HepG2 (cell line): ENCODE results near the gene KSR1. TPM values are rescaled to one million over a fixed set of nuclear protein-coding genes. Genes with fewer than 3 reads are reported as not detected.
A peak's percentile ranks its signal among the peaks of the same experiment; 100 is the strongest.

ENCODE experiments used
- BRCA1 ChIP-seq: sonication (generic); formaldehyde crosslinking; IDR thresholded peaks from 2 replicates; pipeline ENCODE4 v1.4.0; 2020; ENCODE audit warnings: missing genetic modification reagents
- CCDC6 ChIP-seq: sonication (generic); formaldehyde crosslinking; IDR thresholded peaks from 2 replicates; pipeline ENCODE4 v1.8.1; 2022; ENCODE audit warnings: mild to moderate bottlenecking, missing genetic modification reagents, moderate library complexity
- CEBPB ChIP-seq: IDR thresholded peaks from 2 replicates; pipeline ENCODE4 v1.6.1; 2011; ENCODE audit warnings: low read depth, low read length, improper control_type of control experiment, borderline replicate concordance
- FIP1L1 ChIP-seq: fragments of 200-400 bp; formaldehyde crosslinking; IDR thresholded peaks from 2 replicates; pipeline ENCODE4 v1.6.1; 2018; ENCODE audit warnings: low read depth, mild to moderate bottlenecking, low read length, moderate library complexity, borderline replicate concordance; ENCODE audit not compliant: insufficient read depth
- FOXA3 ChIP-seq: IDR thresholded peaks from 2 replicates; pipeline ENCODE4 v1.6.1; 2016; ENCODE audit warnings: missing genetic modification reagents, missing compliant biosample characterization
- FOXC1 ChIP-seq: sonication (generic); formaldehyde crosslinking; IDR thresholded peaks from 2 replicates; pipeline ENCODE4 v1.8.0; 2022; ENCODE audit warnings: mild to moderate bottlenecking, missing genetic modification reagents, borderline replicate concordance
- HNRNPL ChIP-seq: fragments of 200-400 bp; formaldehyde crosslinking; IDR thresholded peaks from 2 replicates; pipeline ENCODE4 v1.6.1; 2017; ENCODE audit warnings: mild to moderate bottlenecking, low read depth, low read length
- KDM2A ChIP-seq: sonication (generic); formaldehyde crosslinking; IDR thresholded peaks from 2 replicates; pipeline ENCODE4 v1.4.0; 2020; ENCODE audit warnings: low read depth, missing genetic modification reagents, borderline replicate concordance
- MEIS2 ChIP-seq: sonication (generic); formaldehyde crosslinking; IDR thresholded peaks from 2 replicates; pipeline ENCODE4 v1.9.0; 2021; ENCODE audit warnings: mild to moderate bottlenecking, missing genetic modification reagents
- MTA3 ChIP-seq: sonication (generic); formaldehyde crosslinking; IDR thresholded peaks from 2 replicates; pipeline ENCODE4 v1.4.0; 2020; ENCODE audit warnings: missing genetic modification reagents
- NBN ChIP-seq: fragments of 450-650 bp; conservative IDR thresholded peaks from 2 replicates; pipeline ENCODE4 v1.6.1; 2017
- POLR2G ChIP-seq: fragments of 200-400 bp; formaldehyde crosslinking; IDR thresholded peaks from 2 replicates; pipeline ENCODE4 v1.6.1; 2018; ENCODE audit warnings: mild to moderate bottlenecking, low read depth, low read length, moderate library complexity
- PRPF4 ChIP-seq: fragments of 200-400 bp; formaldehyde crosslinking; IDR thresholded peaks from 2 replicates; pipeline ENCODE4 v1.6.1; 2016; ENCODE audit warnings: low read length, low read depth; ENCODE audit not compliant: poor library complexity, severe bottlenecking
- SSRP1 ChIP-seq: IDR thresholded peaks from 2 replicates; pipeline ENCODE4 v1.6.1; 2016; ENCODE audit warnings: control low read depth
- U2AF2 ChIP-seq: fragments of 200-400 bp; formaldehyde crosslinking; IDR thresholded peaks from 2 replicates; pipeline ENCODE4 v1.6.1; 2017; ENCODE audit warnings: low read depth, mild to moderate bottlenecking, low read length
- ZBTB21 ChIP-seq: sonication (generic); formaldehyde crosslinking; IDR thresholded peaks from 2 replicates; pipeline ENCODE4 v1.4.0; 2020; ENCODE audit warnings: missing genetic modification reagents
- ZFP37 ChIP-seq: sonication (generic); formaldehyde crosslinking; IDR thresholded peaks from 2 replicates; pipeline ENCODE4 v1.4.0; 2020; ENCODE audit warnings: missing genetic modification reagents, borderline replicate concordance
- ZKSCAN1 ChIP-seq: fragments of 150-350 bp; IDR thresholded peaks from 2 replicates; pipeline ENCODE4 v1.6.1; 2014; ENCODE audit warnings: low read length
- ZNF121 ChIP-seq: sonication (generic); formaldehyde crosslinking; IDR thresholded peaks from 2 replicates; pipeline ENCODE4 v1.5.0; 2020; ENCODE audit warnings: mild to moderate bottlenecking, missing genetic modification reagents
- ZNF230 ChIP-seq: sonication (generic); formaldehyde crosslinking; IDR thresholded peaks from 2 replicates; pipeline ENCODE4 v1.4.0; 2020; ENCODE audit warnings: mild to moderate bottlenecking, missing genetic modification reagents
- ZNF382 ChIP-seq: sonication (generic); formaldehyde crosslinking; IDR thresholded peaks from 2 replicates; pipeline ENCODE4 v1.5.0; 2020; ENCODE audit warnings: missing genetic modification reagents, mild to moderate bottlenecking, borderline replicate concordance
- ZNF383 ChIP-seq: sonication (generic); formaldehyde crosslinking; IDR thresholded peaks from 2 replicates; pipeline ENCODE4 v1.4.0; 2020; ENCODE audit warnings: missing genetic modification reagents, mild to moderate bottlenecking, borderline replicate concordance
- ZSCAN30 ChIP-seq: sonication (generic); formaldehyde crosslinking; IDR thresholded peaks from 2 replicates; pipeline ENCODE4 v1.5.0; 2020; ENCODE audit warnings: mild to moderate bottlenecking, missing genetic modification reagents
- polyA plus RNA-seq, 8 experiments: library from polyadenylated mRNA; depleted of rRNA in 3 of 8; stranded (reverse) in 7 of 8; unstranded in 1 of 8; fragments of >200 nt; fragmentation: Illumina TruSeq in 4 of 8; extraction: Trizol in 4 of 8; gene quantifications; 2 replicates each; pipeline versions ENCODE4 v1.2.1 to v1.2.3, GENCODE V29; 2011 to 2016; ENCODE audit warnings: low read depth in 4 of 8, missing spikeins in 1 of 8, mixed read lengths in 1 of 8; ENCODE audit not compliant: insufficient read depth in 1 of 8
- total RNA-seq, 5 experiments: library from RNA; depleted of rRNA; stranded (reverse); fragments of >200 nt; fragmentation: Illumina TruSeq; extraction: Trizol; gene quantifications; 2 replicates each; pipeline ENCODE4 v1.2.3, GENCODE V29; 2016; ENCODE audit warnings: low read depth in 1 of 5
- TF ChIP-seq, protein P1 (sequence below): sonication (generic); formaldehyde crosslinking; IDR thresholded peaks from 2 replicates; pipeline ENCODE4 v1.8.0; 2022; ENCODE audit warnings: low read depth, missing genetic modification reagents
- TF ChIP-seq, protein P2 (sequence below): sonication (generic); formaldehyde crosslinking; IDR thresholded peaks from 2 replicates; pipeline ENCODE4 v1.4.0; 2020; ENCODE audit warnings: mild to moderate bottlenecking, missing genetic modification reagents
- TF ChIP-seq, protein P3 (sequence below): sonication (generic); formaldehyde crosslinking; IDR thresholded peaks from 2 replicates; pipeline ENCODE4 v1.4.0; 2020; ENCODE audit warnings: missing genetic modification reagents

Gene KSR1
- total and polyA plus RNA-seq, 2 of the 13 experiments (the other 11 are each of a cell fraction or from before 2014, with no cell fraction given): 10.1 to 16.6 TPM

DNA sequence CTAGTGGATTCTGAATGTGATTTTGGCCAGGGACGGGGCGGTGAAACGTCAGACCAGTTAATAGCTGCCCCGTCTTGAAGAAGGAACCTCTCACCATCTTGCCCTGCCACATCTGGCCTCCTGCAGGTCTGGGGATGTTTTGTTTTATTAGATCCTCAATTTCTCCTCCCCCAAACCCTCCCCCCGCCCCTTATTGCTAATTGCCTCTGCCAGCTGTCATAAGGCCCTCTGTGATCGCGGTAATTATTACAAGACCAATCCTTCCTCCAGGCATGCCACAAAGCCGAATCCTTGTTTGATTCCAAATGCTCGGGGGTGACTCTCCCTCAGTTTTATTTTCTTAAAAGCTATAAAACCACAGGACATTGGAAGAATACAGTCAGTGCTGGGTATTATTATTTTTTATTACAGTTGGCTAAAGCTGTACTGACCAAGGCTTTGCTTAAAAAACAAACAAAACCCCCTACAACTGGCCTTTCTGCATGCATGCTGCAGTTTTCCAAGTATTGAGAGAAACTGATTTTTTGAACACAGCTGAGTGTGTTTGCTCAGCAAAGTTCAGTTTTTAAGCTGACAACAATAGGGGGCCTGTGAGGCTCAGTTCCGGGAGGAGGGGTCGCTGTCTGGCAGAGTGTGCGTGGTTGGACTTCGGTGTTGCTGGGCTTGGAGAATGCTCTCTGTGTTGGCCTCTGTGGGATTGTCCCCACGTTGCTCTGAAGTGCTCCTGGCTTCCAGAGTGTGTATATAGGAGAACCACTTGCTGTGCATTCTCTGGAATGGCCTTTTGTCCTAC is 1.7 kb downstream of the KSR1 start (continued):
- TF ChIP-seq ZSCAN30 (CRISPR knock-in tag) (no peak), POLR2G (peak; percentile 58), ZNF121 (CRISPR knock-in tag) (no peak), PRPF4 (no peak), FOXA3 (CRISPR knock-in tag) (peak; percentile 55; the same call in 1 of the 2 replicates), FOXC1 (no peak), MTA3 (CRISPR knock-in tag) (no peak), SSRP1 (CRISPR knock-in tag) (no peak), ZBTB21 (no peak), BRCA1 (CRISPR knock-in tag) (no peak), KDM2A (CRISPR knock-in tag) (peak; percentile 38; the same call in 1 of the 2 replicates), CCDC6 (no peak), MEIS2 (peak; percentile 72), CEBPB (no peak), ZNF382 (no peak), NBN (no peak), FIP1L1 (no peak), ZFP37 (CRISPR knock-in tag) (no peak), ZNF383 (no peak), HNRNPL (no peak), ZKSCAN1 (no peak), U2AF2 (no peak), ZNF230 (CRISPR knock-in tag) (0 out of 2 replicates have a peak, but pooled peaks have one; percentile 29)
- TF ChIP-seq, protein P1, sequence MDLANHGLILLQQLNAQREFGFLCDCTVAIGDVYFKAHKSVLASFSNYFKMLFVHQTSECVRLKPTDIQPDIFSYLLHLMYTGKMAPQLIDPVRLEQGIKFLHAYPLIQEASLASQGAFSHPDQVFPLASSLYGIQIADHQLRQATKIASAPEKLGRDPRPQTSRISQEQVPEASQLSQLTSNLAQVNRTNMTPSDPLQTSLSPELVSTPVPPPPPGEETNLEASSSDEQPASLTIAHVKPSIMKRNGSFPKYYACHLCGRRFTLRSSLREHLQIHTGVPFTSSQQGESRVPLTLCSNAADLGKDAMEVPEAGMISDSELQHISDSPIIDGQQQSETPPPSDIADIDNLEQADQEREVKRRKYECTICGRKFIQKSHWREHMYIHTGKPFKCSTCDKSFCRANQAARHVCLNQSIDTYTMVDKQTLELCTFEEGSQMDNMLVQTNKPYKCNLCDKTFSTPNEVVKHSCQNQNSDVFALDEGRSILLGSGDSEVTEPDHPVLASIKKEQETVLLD (CRISPR knock-in tag): 0 out of 2 replicates have a peak, but pooled peaks have one; percentile 33
- TF ChIP-seq, protein P2, sequence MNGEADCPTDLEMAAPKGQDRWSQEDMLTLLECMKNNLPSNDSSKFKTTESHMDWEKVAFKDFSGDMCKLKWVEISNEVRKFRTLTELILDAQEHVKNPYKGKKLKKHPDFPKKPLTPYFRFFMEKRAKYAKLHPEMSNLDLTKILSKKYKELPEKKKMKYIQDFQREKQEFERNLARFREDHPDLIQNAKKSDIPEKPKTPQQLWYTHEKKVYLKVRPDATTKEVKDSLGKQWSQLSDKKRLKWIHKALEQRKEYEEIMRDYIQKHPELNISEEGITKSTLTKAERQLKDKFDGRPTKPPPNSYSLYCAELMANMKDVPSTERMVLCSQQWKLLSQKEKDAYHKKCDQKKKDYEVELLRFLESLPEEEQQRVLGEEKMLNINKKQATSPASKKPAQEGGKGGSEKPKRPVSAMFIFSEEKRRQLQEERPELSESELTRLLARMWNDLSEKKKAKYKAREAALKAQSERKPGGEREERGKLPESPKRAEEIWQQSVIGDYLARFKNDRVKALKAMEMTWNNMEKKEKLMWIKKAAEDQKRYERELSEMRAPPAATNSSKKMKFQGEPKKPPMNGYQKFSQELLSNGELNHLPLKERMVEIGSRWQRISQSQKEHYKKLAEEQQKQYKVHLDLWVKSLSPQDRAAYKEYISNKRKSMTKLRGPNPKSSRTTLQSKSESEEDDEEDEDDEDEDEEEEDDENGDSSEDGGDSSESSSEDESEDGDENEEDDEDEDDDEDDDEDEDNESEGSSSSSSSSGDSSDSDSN (CRISPR knock-in tag): peak; percentile 47; the same call in 1 of the 2 replicates
- TF ChIP-seq, protein P3, sequence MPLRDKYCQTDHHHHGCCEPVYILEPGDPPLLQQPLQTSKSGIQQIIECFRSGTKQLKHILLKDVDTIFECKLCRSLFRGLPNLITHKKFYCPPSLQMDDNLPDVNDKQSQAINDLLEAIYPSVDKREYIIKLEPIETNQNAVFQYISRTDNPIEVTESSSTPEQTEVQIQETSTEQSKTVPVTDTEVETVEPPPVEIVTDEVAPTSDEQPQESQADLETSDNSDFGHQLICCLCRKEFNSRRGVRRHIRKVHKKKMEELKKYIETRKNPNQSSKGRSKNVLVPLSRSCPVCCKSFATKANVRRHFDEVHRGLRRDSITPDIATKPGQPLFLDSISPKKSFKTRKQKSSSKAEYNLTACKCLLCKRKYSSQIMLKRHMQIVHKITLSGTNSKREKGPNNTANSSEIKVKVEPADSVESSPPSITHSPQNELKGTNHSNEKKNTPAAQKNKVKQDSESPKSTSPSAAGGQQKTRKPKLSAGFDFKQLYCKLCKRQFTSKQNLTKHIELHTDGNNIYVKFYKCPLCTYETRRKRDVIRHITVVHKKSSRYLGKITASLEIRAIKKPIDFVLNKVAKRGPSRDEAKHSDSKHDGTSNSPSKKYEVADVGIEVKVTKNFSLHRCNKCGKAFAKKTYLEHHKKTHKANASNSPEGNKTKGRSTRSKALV (CRISPR knock-in tag): 0 out of 2 replicates have a peak, but pooled peaks have one; percentile 19
